GM21390 (cell line): ENCODE results near the gene YPEL2.

Experiments
- ATAC-seq: cut with Tn5 transposase; IDR thresholded peaks from one replicate; pipeline ENCODE4 v1.9.1; 2021; ENCODE audit not compliant: unreplicated experiment

Gene YPEL2

DNA sequence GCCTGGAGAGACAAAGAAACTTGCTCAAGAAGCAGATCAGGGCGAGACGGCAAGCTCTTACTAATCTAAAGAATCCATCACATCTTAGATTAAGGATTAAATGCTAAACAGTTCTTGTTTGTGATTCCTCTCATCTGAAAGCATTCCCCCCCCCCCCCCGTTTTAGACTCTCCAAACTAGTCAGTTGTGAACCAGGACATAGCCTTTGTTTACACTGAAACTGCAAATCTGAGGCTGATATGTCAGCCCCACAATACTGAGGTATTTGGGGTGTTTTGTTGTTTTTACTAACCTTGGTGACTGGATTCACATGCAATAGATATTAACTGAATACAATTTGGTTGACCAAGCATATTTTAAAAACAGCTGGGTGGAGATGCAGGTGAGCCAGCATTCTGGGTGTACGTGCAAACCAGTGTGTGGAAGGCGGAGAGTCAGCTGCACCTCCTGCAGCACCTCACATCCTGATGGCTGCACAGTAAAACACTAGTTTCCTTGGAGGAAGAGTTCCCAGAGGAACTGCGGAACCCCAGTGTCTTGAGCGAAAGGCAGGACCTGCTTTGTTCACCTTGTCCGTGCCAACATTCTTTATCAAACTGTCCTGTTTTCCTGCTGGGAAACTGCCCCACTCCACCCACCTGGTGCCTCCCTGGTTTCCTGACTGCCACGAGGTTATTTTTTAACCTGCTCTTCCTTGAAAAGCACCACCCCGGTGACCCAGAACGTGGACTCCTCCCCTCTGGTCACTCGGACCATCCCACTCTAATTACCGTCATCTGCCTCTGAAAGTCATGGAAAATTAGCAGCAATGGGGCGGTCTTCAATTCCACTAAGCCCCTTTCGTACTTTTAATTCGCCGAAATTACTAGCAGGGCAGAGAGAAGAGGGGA is 1.2 kb upstream of the YPEL2 start:
- ATAC-seq = no peak

- ATAC-seq = peak; percentile 27
Observed at GRCh38 chr17:59331929-59332748, 684 bp downstream of the YPEL2 start.

DNA sequence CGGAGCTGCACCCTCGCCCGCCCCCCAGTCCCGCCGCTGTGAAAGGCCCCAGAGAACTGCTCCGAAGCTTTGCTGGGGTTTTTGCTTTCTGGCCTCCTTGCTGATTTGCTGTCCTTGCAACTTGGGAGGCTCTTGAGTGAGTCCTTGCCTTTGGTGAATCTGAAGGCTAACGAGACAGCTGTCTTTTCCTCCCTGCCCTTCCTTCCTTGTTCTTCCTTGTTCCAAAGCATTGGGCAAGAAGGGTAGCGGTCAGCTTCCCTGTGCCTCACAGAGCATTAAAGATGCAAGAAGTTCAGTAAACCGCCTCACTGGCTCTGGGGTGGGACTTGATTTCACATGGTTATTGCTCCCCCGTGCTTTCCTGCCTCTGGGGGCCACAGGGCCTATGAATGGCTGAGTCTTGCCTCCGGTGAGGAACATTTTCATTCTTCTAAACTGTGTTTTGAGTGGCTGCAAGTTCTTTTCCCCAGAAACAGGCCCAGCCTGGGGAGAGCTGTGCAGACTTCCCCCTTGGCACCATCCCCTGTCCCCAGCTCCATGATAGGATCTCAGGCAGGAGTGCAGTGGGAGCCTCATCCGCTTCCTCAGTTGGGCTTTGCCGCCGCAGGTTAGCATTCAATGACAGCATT is 1.4 kb downstream of the YPEL2 start:
- ATAC-seq = no peak

- ATAC-seq = no peak
Observed at GRCh38 chr17:59333836-59334235, 2.4 kb downstream of the YPEL2 start.

GRCh38 chr17:59335685-59336084 is 4.2 kb downstream of the YPEL2 start:
- ATAC-seq = no peak

GRCh38 chr17:59337741-59338299 is 6.4 kb downstream of the YPEL2 start:
- no peak for ATAC-seq

GRCh38 chr17:59338498-59338897 is 7.0 kb downstream of the YPEL2 start:
- ATAC-seq = no peak

GRCh38 chr17:59341922-59342321 is 10.5 kb downstream of the YPEL2 start:
- ATAC-seq = no peak

DNA sequence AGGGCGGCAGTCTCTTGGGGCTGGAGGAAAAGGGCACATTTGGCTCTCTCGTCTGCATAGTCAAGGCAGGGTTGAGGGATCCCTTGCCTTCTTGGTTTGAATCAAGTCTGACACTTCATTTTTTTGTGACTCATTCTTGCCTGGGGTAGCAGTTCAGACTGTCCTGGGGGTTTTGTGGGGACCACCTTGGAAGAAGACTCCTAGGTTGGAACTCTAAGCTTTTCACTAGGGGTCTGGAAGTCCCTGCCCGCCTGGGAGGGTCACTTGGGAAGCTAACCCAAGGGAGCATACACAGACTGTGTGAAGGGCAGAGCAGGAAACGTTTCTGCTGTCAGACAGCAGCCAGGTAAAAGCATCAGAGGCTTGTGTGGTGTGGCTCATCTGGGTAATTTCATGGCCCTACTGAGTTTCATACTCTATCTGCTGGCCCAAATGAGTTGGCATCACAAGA is 11.3 kb downstream of the YPEL2 start:
- no peak for ATAC-seq

DNA sequence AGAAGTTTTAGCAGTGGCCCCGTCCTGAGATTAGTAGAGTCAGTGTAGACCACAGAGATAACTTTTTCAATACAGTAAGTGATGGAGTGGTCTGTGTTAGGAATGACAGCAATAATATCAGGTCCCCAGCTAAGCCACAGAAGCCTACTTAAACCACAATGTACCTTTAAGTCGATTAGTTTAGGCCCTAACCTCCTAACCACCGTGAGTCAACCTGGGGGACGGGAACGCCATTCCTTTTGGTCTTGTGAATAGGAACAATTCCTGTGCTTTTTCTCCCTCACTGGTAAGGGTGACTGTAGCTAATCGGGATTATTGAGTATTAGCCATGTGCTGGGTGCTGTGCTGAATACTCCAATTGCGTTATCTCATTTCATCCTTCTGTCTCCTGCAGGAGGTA is 14.0 kb downstream of the YPEL2 start:
- ATAC-seq = no peak

GRCh38 chr17:59346341-59346740 is 14.9 kb downstream of the YPEL2 start:
- ATAC-seq = no peak

- no peak for ATAC-seq
Observed at GRCh38 chr17:59346876-59347407, 15.5 kb downstream of the YPEL2 start.

- ATAC-seq = no peak
Observed at GRCh38 chr17:59347975-59348391, 16.5 kb downstream of the YPEL2 start.

- no peak for ATAC-seq
Observed at GRCh38 chr17:59349178-59349577, 17.7 kb downstream of the YPEL2 start.

DNA sequence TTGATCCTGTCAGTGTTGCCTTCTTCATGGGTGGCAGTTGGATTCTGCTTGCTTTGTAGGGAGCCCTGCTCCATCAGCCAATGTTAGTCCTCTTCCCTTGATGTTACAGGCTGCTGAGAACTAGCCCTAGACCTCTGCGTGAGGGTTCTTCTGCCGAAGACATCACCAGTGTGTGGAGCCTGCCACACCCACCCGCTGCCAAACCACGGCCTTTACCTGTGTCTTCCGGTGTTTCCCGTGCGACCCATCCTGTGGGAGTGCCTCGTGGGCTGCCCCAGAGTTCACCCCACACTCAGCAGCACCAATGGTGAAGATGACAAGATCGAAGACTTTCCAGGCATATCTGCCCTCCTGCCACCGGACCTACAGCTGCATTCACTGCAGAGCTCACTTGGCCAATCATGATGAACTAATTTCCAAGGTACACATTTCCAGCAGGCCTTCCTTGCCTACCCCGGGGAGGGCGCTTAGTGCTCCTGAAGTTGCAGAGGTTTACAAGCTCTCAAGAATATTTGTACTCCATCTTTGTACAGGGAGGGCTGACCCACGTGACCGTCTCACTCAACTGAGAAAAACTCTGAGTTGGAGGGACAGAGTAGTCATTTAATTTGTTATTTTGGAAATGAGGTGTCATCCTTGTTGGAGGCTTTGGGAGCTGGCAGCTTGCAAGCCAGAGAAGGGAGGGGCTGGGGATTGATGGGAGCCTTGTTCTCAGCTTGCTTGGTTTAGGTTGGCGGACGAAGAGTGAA is 21.8 kb downstream of the YPEL2 start:
- ATAC-seq = no peak

DNA sequence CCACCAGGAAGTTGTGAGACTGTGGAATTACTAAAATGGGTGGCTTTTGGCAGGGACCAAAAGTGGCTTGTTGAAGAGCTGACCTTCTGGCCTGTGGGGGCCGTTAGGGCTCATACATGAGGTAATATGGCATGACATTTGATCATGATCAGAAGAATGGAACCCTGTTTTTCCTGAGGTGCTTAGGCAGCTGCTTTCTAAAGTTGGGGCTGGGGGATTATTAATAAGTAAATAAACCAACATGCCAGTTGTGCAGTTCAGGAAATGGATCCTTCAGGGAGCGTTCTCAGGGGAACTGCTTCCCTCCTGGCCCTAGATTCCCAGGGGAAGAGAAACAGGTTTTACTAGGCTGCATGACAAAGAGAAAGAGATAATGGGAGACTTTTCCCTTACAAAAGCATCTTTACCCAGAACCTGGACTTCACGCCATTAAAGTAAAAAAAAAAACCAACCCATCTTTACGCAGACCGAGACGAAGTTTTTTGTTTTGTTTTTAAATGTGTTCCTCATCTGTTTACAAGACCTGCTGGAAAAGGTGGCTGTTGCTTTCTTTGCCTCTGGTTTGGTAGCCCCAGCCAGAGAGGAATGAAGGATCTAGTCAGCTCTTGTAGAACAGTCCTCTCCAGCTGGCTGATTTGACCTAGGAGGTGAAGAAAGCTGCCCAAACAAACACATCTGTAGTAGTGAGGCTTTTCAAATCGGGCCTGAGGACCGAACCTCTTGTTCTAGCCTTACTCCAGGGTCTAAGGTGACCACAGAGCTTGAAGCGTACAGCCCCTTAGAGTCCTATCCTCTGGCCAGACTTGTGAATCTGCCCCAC is 22.7 kb downstream of the YPEL2 start:
- no peak for ATAC-seq

GRCh38 chr17:59355030-59355701 is 23.7 kb downstream of the YPEL2 start:
- ATAC-seq = no peak

- no peak for ATAC-seq
Observed at GRCh38 chr17:59355702-59356325, 24.4 kb downstream of the YPEL2 start.
